Hematopoietic multipotent progenitor cell treated with erythropoietin and hydrocortisone succinate and interleukin-3 and kit ligand, for 17 days (in vitro differentiated cells): ENCODE results near the gene SNAPC4.
"Not testable (repeated sequence)": the region's sequence is repeated elsewhere in the genome, so short reads cannot be mapped to it uniquely, and the experiment has no call there.

ENCODE experiments used
- DNase-seq: peaks from one replicate; pipeline ENCODE4 v3.0.0-alpha.2; 2015; ENCODE audit warnings: low spot score

SNAPC4 gene

GRCh38 chr9:136355616-136356557 is 44.1 kb downstream of the SNAPC4 start:
- no peak for DNase-seq

GRCh38 chr9:136354592-136355085 is 45.3 kb downstream of the SNAPC4 start:
- no peak for DNase-seq

- no peak for DNase-seq
Observed at GRCh38 chr9:136353757-136354488, 46.0 kb downstream of the SNAPC4 start.

GRCh38 chr9:136353088-136353487 is 46.9 kb downstream of the SNAPC4 start:
- DNase-seq = no peak

GRCh38 chr9:136352682-136353081 is 47.3 kb downstream of the SNAPC4 start:
- DNase-seq = no peak

GRCh38 chr9:136351868-136352267 is 48.1 kb downstream of the SNAPC4 start:
- not testable (repeated sequence) for DNase-seq

- DNase-seq = no peak
Observed at GRCh38 chr9:136351252-136351800, 48.6 kb downstream of the SNAPC4 start.
